Mesenchymal stem cell (in vitro differentiated cells and primary cell): Measurements from ENCODE around the gene SP110.

Experiments
- DNase-seq: peaks from one replicate; pipeline ENCODE4 v3.0.0-alpha.2; 2013
- H2AFZ ChIP-seq: one replicate; pipeline ENCODE4 v1.6.1; 2013; ENCODE audit warnings: low read depth, mild to moderate bottlenecking, control low read depth, inconsistent platforms, low read length, moderate library complexity
- H2AK5ac ChIP-seq: 2 replicates; pipeline ENCODE4 v1.6.1; 2013; ENCODE audit warnings: low read length, moderate library complexity, mild to moderate bottlenecking, inconsistent platforms; ENCODE audit not compliant: severe bottlenecking
- H2BK120ac ChIP-seq: one replicate; pipeline ENCODE4 v1.6.1; 2013; ENCODE audit warnings: low read depth, mild to moderate bottlenecking, inconsistent platforms, low read length, moderate library complexity
- H2BK12ac ChIP-seq, 2 experiments: one replicate each; pipeline ENCODE4 v1.6.1; 2013; ENCODE audit warnings: inconsistent platforms in 2 of 2, low read length in 2 of 2, mild to moderate bottlenecking in 2 of 2, moderate library complexity in 2 of 2, control low read depth in 1 of 2
- H2BK15ac ChIP-seq: one replicate; pipeline ENCODE4 v1.6.1; 2013; ENCODE audit warnings: mild to moderate bottlenecking, low read depth, inconsistent platforms; ENCODE audit not compliant: poor library complexity, severe bottlenecking
- H2BK5ac ChIP-seq: 2 replicates; pipeline ENCODE4 v1.6.1; 2013; ENCODE audit warnings: low read depth, mild to moderate bottlenecking, low read length, control low read depth, inconsistent platforms; ENCODE audit not compliant: poor library complexity, severe bottlenecking
- H3K14ac ChIP-seq, 2 experiments: one replicate each; pipeline ENCODE4 v1.6.1; 2013; ENCODE audit warnings: inconsistent platforms in 2 of 2, low read length in 2 of 2, control low read depth in 1 of 2, mild to moderate bottlenecking in 1 of 2, moderate library complexity in 1 of 2
- H3K18ac ChIP-seq, 2 experiments: one replicate each; pipeline ENCODE4 v1.6.1; 2013; ENCODE audit warnings: inconsistent platforms in 2 of 2, low read length in 2 of 2, control low read depth in 1 of 2, low read depth in 1 of 2, mild to moderate bottlenecking in 1 of 2
- H3K23ac ChIP-seq, 2 experiments: one replicate each; pipeline ENCODE4 v1.6.1; 2013; ENCODE audit warnings: inconsistent platforms in 2 of 2, low read length in 2 of 2, mild to moderate bottlenecking in 2 of 2, moderate library complexity in 2 of 2, control low read depth in 1 of 2
- H3K27ac ChIP-seq: 2 replicates; pipeline ENCODE4 v1.5.1; 2013; ENCODE audit warnings: mild to moderate bottlenecking, moderate library complexity, low read length, control low read depth, inconsistent platforms; ENCODE audit not compliant: poor library complexity, severe bottlenecking
- H3K27me3 ChIP-seq, 2 experiments: 2 replicates each; pipeline versions ENCODE4 v1.6.1 to v1.7.0; 2013; ENCODE audit warnings: low read length in 2 of 2, mild to moderate bottlenecking in 2 of 2, moderate library complexity in 2 of 2, control low read depth in 1 of 2, inconsistent platforms in 1 of 2; ENCODE audit not compliant: control insufficient read depth in 1 of 2, insufficient read depth in 1 of 2
- H3K36me3 ChIP-seq, 2 experiments: 2 replicates each; pipeline versions ENCODE4 v1.6.1 to v1.7.0; 2013; ENCODE audit warnings: low read length in 2 of 2, control low read depth in 1 of 2, inconsistent platforms in 1 of 2, low read depth in 1 of 2, mild to moderate bottlenecking in 1 of 2; ENCODE audit not compliant: insufficient read depth in 2 of 2, control insufficient read depth in 1 of 2
- H3K4ac ChIP-seq, 2 experiments: one replicate each; pipeline ENCODE4 v1.6.1; 2013; ENCODE audit warnings: inconsistent platforms in 2 of 2, low read length in 2 of 2, mild to moderate bottlenecking in 2 of 2, moderate library complexity in 2 of 2, control low read depth in 1 of 2, low read depth in 1 of 2
- H3K4me1 ChIP-seq: 2 replicates; pipeline ENCODE4 v1.6.1; 2013; ENCODE audit warnings: low read depth, low read length, control low read depth; ENCODE audit not compliant: control insufficient read depth, insufficient read depth
- H3K4me2 ChIP-seq: 2 replicates; pipeline ENCODE4 v1.6.1; 2013; ENCODE audit warnings: low read length, mild to moderate bottlenecking, inconsistent platforms; ENCODE audit not compliant: poor library complexity, severe bottlenecking
- H3K4me3 ChIP-seq, 2 experiments: 2 replicates each; pipeline versions ENCODE4 v1.5.1 to v1.7.0; 2013; ENCODE audit warnings: low read length in 2 of 2, mild to moderate bottlenecking in 2 of 2, control low read depth in 1 of 2, low read depth in 1 of 2; ENCODE audit not compliant: insufficient read depth in 1 of 2
- H3K79me1 ChIP-seq: replicated peaks from 2 replicates; pipeline ENCODE4 v1.6.1; 2013; ENCODE audit warnings: mild to moderate bottlenecking, control low read depth, low read length, inconsistent platforms; ENCODE audit not compliant: poor library complexity, severe bottlenecking
- H3K9ac ChIP-seq: 2 replicates; pipeline ENCODE4 v1.7.0; 2013; ENCODE audit warnings: mild to moderate bottlenecking, low read length, moderate library complexity
- H3K9me3 ChIP-seq: 2 replicates; pipeline ENCODE4 v1.7.0; 2013; ENCODE audit warnings: mild to moderate bottlenecking, low read length; ENCODE audit not compliant: control insufficient read depth
- H4K8ac ChIP-seq: one replicate; pipeline ENCODE4 v1.6.1; 2013; ENCODE audit warnings: inconsistent platforms, mild to moderate bottlenecking, low read length, moderate library complexity
- H4K91ac ChIP-seq: one replicate; pipeline ENCODE4 v1.6.1; 2013; ENCODE audit warnings: mild to moderate bottlenecking, low read length, inconsistent platforms
- WGBS: methylation state at CpG from one replicate; pipeline ENCODE4 v1.1.7; 2013; ENCODE audit warnings: mixed read lengths; 5-methylcytosine and 5-hydroxymethylcytosine counted together

Gene SP110

GRCh38 chr2:230158468-230158867, 61.3 kb downstream of the SP110 start:
- Histone ChIP-seq H2BK5ac (no peak overlapping the region), H3K4ac (no peak overlapping the region), H3K27me3 (no peaks in the 10 kb centered on the region), H3K4me2 (no peak overlapping the region), H3K79me1 (no peaks in the 10 kb centered on the region), H2BK15ac (no peak overlapping the region), H4K8ac (no peak overlapping the region), H2BK120ac (no peak overlapping the region), H3K14ac (no peak overlapping the region), H2AFZ (no peak overlapping the region), H4K91ac (no peak overlapping the region), H3K9me3 (no peaks in the 10 kb centered on the region), H3K23ac (no peak overlapping the region), H3K18ac (no peak overlapping the region), H3K4me1 (peaks cover 1% of the 10 kb centered on the region), H2BK12ac (no peak overlapping the region), H2AK5ac (no peak overlapping the region), H3K27ac (no peak overlapping the region), H3K4me3 (no peak overlapping the region), H3K36me3 (no peaks in the 10 kb centered on the region), H3K9ac (no peak overlapping the region)
- no peak for DNase-seq
- WGBS: 82% methylated on average over 5 of the region's 5 CpGs

GRCh38 chr2:230156782-230157699, 62.7 kb downstream of the SP110 start:
- Histone ChIP-seq H3K18ac (no peak overlapping the region), H3K14ac (no peak overlapping the region), H3K36me3 (no peaks in the 10 kb centered on the region), H3K23ac (no peak overlapping the region), H3K4ac (no peak overlapping the region), H2AFZ (no peak overlapping the region), H3K4me3 (no peak overlapping the region), H3K79me1 (no peaks in the 10 kb centered on the region), H3K4me2 (no peak overlapping the region), H3K4me1 (peaks cover 3% of the 10 kb centered on the region), H3K27me3 (no peaks in the 10 kb centered on the region), H3K9ac (no peak overlapping the region), H3K9me3 (peaks cover 4% of the 10 kb centered on the region), H4K91ac (no peak overlapping the region), H2AK5ac (no peak overlapping the region), H2BK120ac (no peak overlapping the region), H2BK5ac (no peak overlapping the region), H2BK15ac (no peak overlapping the region), H4K8ac (no peak overlapping the region), H2BK12ac (no peak overlapping the region), H3K27ac (no peak overlapping the region)
- 89% methylated on average over 22 of the region's 25 CpGs for WGBS
- DNase-seq: no peak

- Histone ChIP-seq H3K79me1 (no peaks in the 10 kb centered on the region), H3K9ac (no peak overlapping the region), H3K36me3 (no peaks in the 10 kb centered on the region), H4K91ac (no peak overlapping the region), H3K4ac (peak overlapping the region in 1 of 2 experiments; percentile 15), H3K23ac (no peak overlapping the region), H3K9me3 (peaks cover 7% of the 10 kb centered on the region), H3K14ac (no peak overlapping the region), H3K18ac (no peak overlapping the region), H2BK5ac (no peak overlapping the region), H2BK15ac (no peak overlapping the region), H3K27ac (no peak overlapping the region), H3K4me2 (no peak overlapping the region), H3K4me1 (peaks cover 3% of the 10 kb centered on the region), H3K4me3 (no peak overlapping the region), H4K8ac (no peak overlapping the region), H2AFZ (no peak overlapping the region), H2BK12ac (no peak overlapping the region), H2BK120ac (no peak overlapping the region), H3K27me3 (no peaks in the 10 kb centered on the region), H2AK5ac (no peak overlapping the region)
- no peak for DNase-seq
- 82% methylated on average over 4 of the region's 7 CpGs for WGBS
Observed at GRCh38 chr2:230155359-230155758, 64.4 kb downstream of the SP110 start.

GRCh38 chr2:230153390-230153976, 66.3 kb downstream of the SP110 start:
- H4K91ac ChIP-seq: no peak overlapping the region

More at GRCh38 chr2:230153390-230153976, 66.3 kb downstream of the SP110 start:
- WGBS: 58% methylated on average over 2 of the region's 2 CpGs
- Histone ChIP-seq H4K8ac (no peak overlapping the region), H3K14ac (no peak overlapping the region), H3K4me2 (no peak overlapping the region), H3K9me3 (peaks cover 7% of the 10 kb centered on the region), H3K23ac (no peak overlapping the region), H3K4ac (no peak overlapping the region), H3K27me3 (no peaks in the 10 kb centered on the region), H2BK15ac (no peak overlapping the region), H2AK5ac (no peak overlapping the region), H2BK5ac (no peak overlapping the region), H3K79me1 (no peaks in the 10 kb centered on the region), H3K4me3 (no peak overlapping the region), H2BK120ac (no peak overlapping the region), H3K9ac (peak overlapping the region; percentile 62), H3K27ac (peak overlapping the region; percentile 20), H2BK12ac (no peak overlapping the region), H3K36me3 (no peaks in the 10 kb centered on the region), H3K18ac (no peak overlapping the region), H2AFZ (no peak overlapping the region), H3K4me1 (peaks cover 3% of the 10 kb centered on the region)
- DNase-seq: peak; percentile 41
